BE2C (cell line): Measurements from ENCODE around the gene SYT14.
"Not testable (repeated sequence)": the region's sequence is repeated elsewhere in the genome, so short reads cannot be mapped to it uniquely, and the experiment has no call there.

Experiments
- DNase-seq: peaks from one replicate; pipeline ENCODE4 v3.0.0-alpha.2; 2020
- H3K27me3 ChIP-seq: fragments of 250-450 bp; sonication (Bioruptor Pico); 2 replicates; pipeline ENCODE4 v1.5.1; 2020; ENCODE audit warnings: mild to moderate bottlenecking
- H3K36me3 ChIP-seq: fragments of 250-450 bp; sonication (Bioruptor Pico); 2 replicates; pipeline ENCODE4 v1.5.1; 2020; ENCODE audit warnings: mild to moderate bottlenecking
- H3K4me1 ChIP-seq: fragments of 250-450 bp; sonication (Bioruptor Pico); 2 replicates; pipeline ENCODE4 v1.5.1; 2020
- H3K4me3 ChIP-seq: 2 replicates; pipeline ENCODE4 v1.5.1; 2011; ENCODE audit warnings: low read depth, low read length
- H3K9me3 ChIP-seq: fragments of 250-450 bp; sonication (Bioruptor Pico); 2 replicates; pipeline ENCODE4 v1.5.1; 2020
- TF ChIP-seq, protein P1 (sequence below): IDR thresholded peaks from 2 replicates; pipeline ENCODE4 v1.5.1; 2012; ENCODE audit warnings: mild to moderate bottlenecking, low read depth, low read length

Gene SYT14

DNA sequence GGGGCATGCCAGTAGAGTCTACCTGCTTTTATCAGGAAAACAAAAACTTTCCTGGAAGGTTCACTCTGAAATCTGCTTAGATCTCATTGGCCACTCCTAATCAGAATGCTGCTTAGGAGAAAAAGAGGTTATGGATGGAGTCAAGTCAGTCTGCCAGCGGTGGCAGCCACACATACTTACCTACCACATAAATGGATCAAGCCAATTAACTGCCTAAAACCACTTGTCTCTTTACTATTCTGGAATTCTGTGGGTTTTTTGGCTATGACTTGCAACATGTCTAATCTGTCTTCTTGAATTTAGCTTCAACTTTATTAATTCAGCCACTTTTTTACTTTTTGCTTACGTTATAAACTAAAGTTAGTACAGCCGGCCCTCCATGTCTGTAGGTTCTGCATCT, 154.3 kb downstream of the SYT14 start:
- no peaks in the 10 kb centered on the region; the same call in 1 of the 2 replicates for H3K36me3 ChIP-seq
- H3K9me3 ChIP-seq = no peaks in the 10 kb centered on the region
- TF ChIP-seq, protein P1, sequence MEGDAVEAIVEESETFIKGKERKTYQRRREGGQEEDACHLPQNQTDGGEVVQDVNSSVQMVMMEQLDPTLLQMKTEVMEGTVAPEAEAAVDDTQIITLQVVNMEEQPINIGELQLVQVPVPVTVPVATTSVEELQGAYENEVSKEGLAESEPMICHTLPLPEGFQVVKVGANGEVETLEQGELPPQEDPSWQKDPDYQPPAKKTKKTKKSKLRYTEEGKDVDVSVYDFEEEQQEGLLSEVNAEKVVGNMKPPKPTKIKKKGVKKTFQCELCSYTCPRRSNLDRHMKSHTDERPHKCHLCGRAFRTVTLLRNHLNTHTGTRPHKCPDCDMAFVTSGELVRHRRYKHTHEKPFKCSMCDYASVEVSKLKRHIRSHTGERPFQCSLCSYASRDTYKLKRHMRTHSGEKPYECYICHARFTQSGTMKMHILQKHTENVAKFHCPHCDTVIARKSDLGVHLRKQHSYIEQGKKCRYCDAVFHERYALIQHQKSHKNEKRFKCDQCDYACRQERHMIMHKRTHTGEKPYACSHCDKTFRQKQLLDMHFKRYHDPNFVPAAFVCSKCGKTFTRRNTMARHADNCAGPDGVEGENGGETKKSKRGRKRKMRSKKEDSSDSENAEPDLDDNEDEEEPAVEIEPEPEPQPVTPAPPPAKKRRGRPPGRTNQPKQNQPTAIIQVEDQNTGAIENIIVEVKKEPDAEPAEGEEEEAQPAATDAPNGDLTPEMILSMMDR = no peak
- H3K4me3 ChIP-seq = no peak overlapping the region
- no peak for DNase-seq
- no peaks in the 10 kb centered on the region for H3K27me3 ChIP-seq
- H3K4me1 ChIP-seq = peaks cover 7% of the 10 kb centered on the region

DNA sequence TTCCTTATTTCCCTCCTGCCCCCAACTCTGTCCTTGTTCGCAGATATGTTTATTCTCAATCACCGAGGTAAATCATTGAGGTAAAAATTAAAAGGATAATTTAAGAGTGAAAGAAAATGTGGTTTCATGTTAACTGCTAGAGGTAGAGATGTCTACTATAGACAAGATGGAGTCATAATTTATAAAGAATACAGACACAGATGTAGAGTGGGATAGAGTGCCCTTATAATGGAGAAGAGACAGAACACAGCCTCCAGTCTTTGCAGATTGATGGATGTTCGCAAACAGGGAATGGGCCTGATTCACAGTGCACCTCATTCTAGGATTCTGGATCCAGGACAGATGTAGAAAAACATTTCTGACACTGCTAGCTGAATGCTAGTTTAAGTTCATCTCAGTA, 155.4 kb downstream of the SYT14 start:
- H3K36me3 ChIP-seq = no peaks in the 10 kb centered on the region; the same call in 1 of the 2 replicates
- H3K4me3 ChIP-seq = no peak overlapping the region
- H3K9me3 ChIP-seq = no peaks in the 10 kb centered on the region
- no peak for DNase-seq
- H3K4me1 ChIP-seq = peaks cover 7% of the 10 kb centered on the region
- TF ChIP-seq, protein P1 = no peak
- H3K27me3 ChIP-seq = no peaks in the 10 kb centered on the region

DNA sequence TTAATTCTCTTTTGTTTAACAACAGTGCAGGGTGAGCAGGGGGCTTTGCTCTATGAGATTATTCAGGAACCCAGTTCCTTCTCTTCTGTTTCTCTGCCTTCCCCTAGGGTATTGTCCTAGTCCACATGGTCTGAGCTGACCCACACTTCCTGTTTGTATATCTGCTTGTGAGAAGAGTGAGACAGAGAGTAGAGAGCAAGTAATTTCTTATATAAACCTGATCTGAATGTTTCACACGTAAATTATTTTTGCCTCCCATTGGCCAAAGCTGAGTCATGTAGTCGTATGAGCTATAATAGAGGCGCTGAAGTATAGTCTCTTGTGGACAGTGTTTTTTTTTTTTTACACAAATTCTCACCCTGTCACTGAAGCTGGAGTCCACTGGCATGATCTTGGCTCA, 160.3 kb downstream of the SYT14 start:
- peaks cover 3% of the 10 kb centered on the region; the same call in 1 of the 2 replicates for H3K36me3 ChIP-seq
- no peaks in the 10 kb centered on the region for H3K27me3 ChIP-seq
- no peaks in the 10 kb centered on the region for H3K9me3 ChIP-seq
- no peak overlapping the region for H3K4me3 ChIP-seq
- peaks cover 7% of the 10 kb centered on the region for H3K4me1 ChIP-seq
- TF ChIP-seq, protein P1 = no peak
- DNase-seq = no peak

DNA sequence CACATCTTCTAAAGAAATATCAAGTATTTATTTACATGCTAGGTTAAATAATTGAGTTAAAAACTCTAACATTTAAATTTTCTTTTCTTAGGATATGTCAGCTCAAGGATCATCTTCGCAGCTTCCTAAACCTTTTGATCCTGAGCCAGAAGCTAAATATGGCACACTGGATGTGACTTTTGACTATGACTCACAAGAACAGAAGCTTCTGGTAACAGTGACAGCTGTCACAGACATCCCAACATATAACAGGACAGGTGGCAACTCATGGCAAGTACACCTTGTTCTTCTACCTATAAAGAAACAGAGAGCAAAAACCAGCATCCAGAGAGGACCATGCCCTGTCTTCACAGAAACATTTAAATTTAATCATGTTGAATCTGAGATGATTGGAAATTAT, 161.9 kb downstream of the SYT14 start:
- DNase-seq = no peak
- Histone ChIP-seq H3K4me3 (no peak overlapping the region), H3K36me3 (peaks cover 3% of the 10 kb centered on the region; the same call in 1 of the 2 replicates), H3K9me3 (no peaks in the 10 kb centered on the region), H3K4me1 (no peaks in the 10 kb centered on the region), H3K27me3 (no peaks in the 10 kb centered on the region)
- TF ChIP-seq, protein P1 = no peak

DNA sequence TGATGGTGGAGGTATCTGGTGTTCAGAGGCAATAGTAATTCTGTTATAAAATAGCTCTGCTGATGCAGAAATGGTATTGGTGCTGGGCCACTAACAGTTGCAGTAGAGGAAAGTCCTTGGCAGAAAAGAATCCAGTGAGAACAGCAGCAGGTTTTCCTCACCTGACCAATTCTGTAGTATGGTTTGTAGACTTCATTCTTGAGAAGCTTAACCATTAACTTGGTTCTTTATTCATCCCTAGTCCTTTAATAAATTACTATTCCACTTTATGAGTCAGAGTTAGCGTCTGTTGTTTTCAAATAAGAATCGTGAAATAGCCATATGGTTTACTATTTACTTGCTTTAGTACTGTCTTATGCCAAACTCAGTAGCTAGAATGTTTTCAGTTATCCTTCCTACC, 166.1 kb downstream of the SYT14 start:
- H3K27me3 ChIP-seq = no peaks in the 10 kb centered on the region
- DNase-seq = no peak
- TF ChIP-seq, protein P1 = no peak
- no peaks in the 10 kb centered on the region for H3K4me1 ChIP-seq
- H3K9me3 ChIP-seq = no peaks in the 10 kb centered on the region
- H3K36me3 ChIP-seq = peaks cover 6% of the 10 kb centered on the region
- H3K4me3 ChIP-seq = no peak overlapping the region

DNA sequence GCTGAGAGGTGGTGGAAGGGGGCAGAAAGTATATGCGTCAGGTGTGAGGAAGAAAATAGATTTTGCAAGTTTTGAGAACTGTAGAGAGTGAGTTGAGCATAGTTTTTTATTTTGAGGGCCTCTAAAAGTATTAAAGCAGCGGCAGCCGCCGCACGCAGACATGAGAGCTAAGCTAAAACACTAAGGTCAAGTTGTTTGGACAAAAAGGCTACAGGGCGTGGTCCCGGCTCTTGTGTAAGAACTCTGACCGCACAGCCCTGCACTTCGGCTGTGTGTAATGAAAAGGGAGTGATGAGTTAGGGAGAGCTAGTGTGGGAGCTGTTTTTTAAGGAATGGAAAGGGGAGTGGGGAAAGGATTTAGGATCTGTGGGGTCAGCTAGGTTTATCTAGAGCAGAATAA, 174.9 kb downstream of the SYT14 start:
- not testable (repeated sequence) for H3K36me3 ChIP-seq, DNase-seq, H3K27me3 ChIP-seq, H3K4me1 ChIP-seq, H3K9me3 ChIP-seq, H3K4me3 ChIP-seq

DNA sequence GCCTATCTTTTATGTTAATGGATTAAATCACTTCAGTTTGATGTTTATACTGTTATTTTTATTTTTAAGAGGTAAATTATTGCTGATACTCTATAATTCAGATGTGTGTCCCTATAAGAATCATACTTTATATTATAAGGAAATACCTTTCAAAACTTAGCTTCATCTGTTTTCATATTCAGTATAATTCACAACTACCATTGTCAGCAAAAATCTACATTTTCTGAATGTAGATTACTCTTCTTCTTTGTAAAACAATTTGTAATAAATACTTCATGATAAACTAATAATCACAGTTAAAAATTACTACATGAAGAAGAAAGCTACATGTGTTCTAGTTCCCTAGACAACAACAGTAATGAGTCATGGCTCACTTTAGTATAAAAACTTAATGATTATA, 179.2 kb downstream of the SYT14 start:
- Histone ChIP-seq H3K36me3 (no peaks in the 10 kb centered on the region), H3K9me3 (no peaks in the 10 kb centered on the region), H3K4me1 (no peaks in the 10 kb centered on the region), H3K27me3 (no peaks in the 10 kb centered on the region), H3K4me3 (no peak overlapping the region)
- no peak for DNase-seq
- TF ChIP-seq, protein P1 = no peak
